Heart right ventricle (tissue), 16 donors: ENCODE measurements around the gene SPRY1. TPM values are rescaled to one million over a fixed set of nuclear protein-coding genes. Genes with fewer than 3 reads are reported as not detected.

Experiments
- ATAC-seq, 8 donors: fragments of 200-7000 bp; cut with Tn5 transposase; one replicate each; pipeline ENCODE4 v1.9.1; 2020; ENCODE audit warnings: mild to moderate bottlenecking in 8 of 8, moderate library complexity in 8 of 8, moderate number of reproducible peaks in 1 of 8
- DNase-seq, 2 donors: peaks; one replicate each; pipeline ENCODE4 v3.0.0-alpha.2; 2020
- H3K27ac ChIP-seq, 10 donors: fragments of 200-600 bp; sonication (generic) in 2 of 10; one replicate each; pipeline versions ENCODE4 v1.5.0 to v1.8.0; 2020 to 2022; ENCODE audit warnings: mild to moderate bottlenecking in 3 of 10
- H3K27me3 ChIP-seq, 7 donors: fragments of 200-600 bp; one replicate each; pipeline ENCODE4 v1.8.0; 2021 to 2022; ENCODE audit warnings: mild to moderate bottlenecking in 2 of 7
- H3K36me3 ChIP-seq, 9 donors: fragments of 200-600 bp; sonication (generic) in 1 of 9; one replicate each; pipeline versions ENCODE4 v1.5.0 to v1.8.0; 2020 to 2022; ENCODE audit warnings: mild to moderate bottlenecking in 2 of 9
- H3K4me1 ChIP-seq, 9 donors: fragments of 200-600 bp; sonication (generic) in 1 of 9; one replicate each; pipeline versions ENCODE4 v1.5.0 to v1.8.0; 2020 to 2022; ENCODE audit warnings: mild to moderate bottlenecking in 4 of 9
- H3K4me3 ChIP-seq, 10 donors: fragments of 200-600 bp; sonication (generic) in 2 of 10; one replicate each; pipeline versions ENCODE4 v1.5.0 to v1.8.0; 2020 to 2022; ENCODE audit warnings: mild to moderate bottlenecking in 7 of 10, moderate library complexity in 2 of 10
- H3K9me3 ChIP-seq, 11 donors: fragments of 200-600 bp in 10 of 11; sonication (generic) in 2 of 11; one replicate each; pipeline versions ENCODE4 v1.5.0 to v1.8.0; 2013 to 2022; ENCODE audit warnings: mild to moderate bottlenecking in 2 of 11, control low read depth in 1 of 11, moderate library complexity in 1 of 11
- WGBS, 2 donors: extraction: QIAGEN DNeasy Blood & Tissue Kit; methylation state at CpG; one replicate each; pipeline ENCODE4 v1.1.7; 2013; ENCODE audit warnings: inconsistent platforms in 1 of 2; 5-methylcytosine and 5-hydroxymethylcytosine counted together
- intact Hi-C, 10 donors: fragments of 100-400 bp; cut with DNase I; formaldehyde crosslinking; loops; one replicate each; pipeline versions ENCODE4 v1.11.1 to v1.14.2; 2022
- polyA plus RNA-seq, 2 donors: library from polyadenylated mRNA; stranded (reverse); fragments of 200-250 nt; gene quantifications; one replicate each; pipeline ENCODE4 v1.2.3, GENCODE V29; 2013
- total RNA-seq, 10 donors: library from RNA; stranded (reverse); fragmentation: NEBNext Ultra II Directional in 3 of 10; extraction: Animal tissue kit (Norgen Biotek cat#: 25700) in 3 of 10; gene quantifications; one replicate each; pipeline versions ENCODE4 v1.2.1 to v1.2.4, GENCODE V29; 2021 to 2023
- TF ChIP-seq, protein P1 (sequence below), 9 donors: fragments of 200-600 bp; sonication (generic) in 2 of 9; IDR thresholded peaks; one replicate each; pipeline versions ENCODE4 v1.5.0 to v1.8.0; 2021 to 2022; ENCODE audit warnings: antibody characterized with exemption in 9 of 9, mild to moderate bottlenecking in 5 of 9, moderate library complexity in 1 of 9
- donor health status: Arrhythmogenic right ventricular cardiomyopathy.
- donor health status: ischemic (EF 13 %, LVEDD 7.1; RV severe dilation, severe dysfunction).
- donor health status: healthy with polysubstance abuse.
- donor health status: DM: no; HTN: yes; CAD: no.
- donor health status: DM: no; HTN: no; CAD: no.
- donor health status: ischemic (EF 25% LVEDD 6.9; RV normal size, moderate dysfunction).
- donor health status: ischemic (EF 25% LVEDD 5.7; RV mildly dilated, moderate dysfunction).
- donor health status: healthy.
- donor health status: DM: yes; HTN: yes; CAD: no.
- donor health status: Ischemic cardiomyopathy.
- donor health status: ischemic (EF 35%, LVEDD 5.7; RV mildly dilated, moderate dysfunction).
- donor health status: nonischemic (EF 11% LVEDD 7.7; RV severe dilation, severe dysfunction).
- donor health status: DM: yes; HTN: yes; CAD: no.
- donor health status: PGD.
- donor health status: ischemic (EF 29% LVEDD 5.4; RV normal size, mild dysfunction).
- donor health status: nonischemic (EF 23%, LVEDD 6.1; RV moderate dilation, normal function).

Gene SPRY1
- total and polyA plus RNA-seq, 12 donors, result 21.6 to 61.7 (median 37.4) TPM

DNA sequence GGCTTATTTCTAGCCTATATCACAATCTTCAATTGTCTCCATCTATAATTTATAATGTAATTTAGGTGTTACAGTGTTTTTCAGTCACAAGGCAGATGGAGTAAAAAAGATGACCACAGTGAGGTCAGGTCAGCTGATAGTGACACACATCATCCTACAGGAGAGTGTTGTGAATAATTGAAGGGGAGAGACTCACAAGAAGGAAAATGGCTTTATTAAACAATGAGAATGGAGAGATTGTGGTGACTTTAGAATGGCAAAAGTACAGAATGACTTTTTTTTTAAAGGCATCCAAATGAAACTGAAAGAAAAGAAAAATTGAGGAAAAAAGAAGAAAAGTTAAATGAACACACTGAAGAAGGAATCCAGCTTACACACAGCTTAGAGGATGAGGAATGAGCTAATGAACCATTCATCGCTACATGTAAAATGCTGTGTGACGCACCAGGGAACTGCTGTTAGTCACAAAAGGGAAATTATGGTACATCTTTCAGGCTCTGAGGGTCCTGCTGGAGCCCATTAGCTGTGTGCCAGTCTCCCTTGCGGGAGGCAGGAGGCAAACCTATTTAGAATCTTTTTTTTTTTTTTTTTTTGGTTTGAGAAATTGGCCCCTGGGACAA, 56.6 kb downstream of the SPRY1 start:
- Histone ChIP-seq H3K27me3 (no peaks in the 10 kb centered on the region), H3K36me3 (no peaks in the 10 kb centered on the region), H3K27ac (no peak overlapping the region), H3K9me3 (no peaks in the 10 kb centered on the region), H3K4me3 (no peak overlapping the region), H3K4me1 (peaks cover 0 to 22% (median 0%) of the 10 kb centered on the region in 9 donors)
- DNase-seq (no peak), ATAC-seq (no peak)
- intact Hi-C loops, result no loop called here
- 90 to 95% methylated on average over 3 of the region's 3 CpGs for WGBS, 2 donors
- TF ChIP-seq, protein P1, sequence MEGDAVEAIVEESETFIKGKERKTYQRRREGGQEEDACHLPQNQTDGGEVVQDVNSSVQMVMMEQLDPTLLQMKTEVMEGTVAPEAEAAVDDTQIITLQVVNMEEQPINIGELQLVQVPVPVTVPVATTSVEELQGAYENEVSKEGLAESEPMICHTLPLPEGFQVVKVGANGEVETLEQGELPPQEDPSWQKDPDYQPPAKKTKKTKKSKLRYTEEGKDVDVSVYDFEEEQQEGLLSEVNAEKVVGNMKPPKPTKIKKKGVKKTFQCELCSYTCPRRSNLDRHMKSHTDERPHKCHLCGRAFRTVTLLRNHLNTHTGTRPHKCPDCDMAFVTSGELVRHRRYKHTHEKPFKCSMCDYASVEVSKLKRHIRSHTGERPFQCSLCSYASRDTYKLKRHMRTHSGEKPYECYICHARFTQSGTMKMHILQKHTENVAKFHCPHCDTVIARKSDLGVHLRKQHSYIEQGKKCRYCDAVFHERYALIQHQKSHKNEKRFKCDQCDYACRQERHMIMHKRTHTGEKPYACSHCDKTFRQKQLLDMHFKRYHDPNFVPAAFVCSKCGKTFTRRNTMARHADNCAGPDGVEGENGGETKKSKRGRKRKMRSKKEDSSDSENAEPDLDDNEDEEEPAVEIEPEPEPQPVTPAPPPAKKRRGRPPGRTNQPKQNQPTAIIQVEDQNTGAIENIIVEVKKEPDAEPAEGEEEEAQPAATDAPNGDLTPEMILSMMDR (IDR thresholded peaks at IDR 0.05), result no peak
